Stimulated activated naive CD8-positive, alpha-beta T cell treated with anti-CD3 and anti-CD28 coated beads, Interleukin-15, Interleukin-2, amounts not matched to agents 100 U/mL and 50 U/mL, for 24 hours (primary cell): ENCODE results near the gene LPO.

Source experiments
- ATAC-seq: fragments of 150-1000 bp; cut with Tn5 transposase; one replicate; pipeline ENCODE4 v1.10.0; 2021
- DNase-seq: peaks from one replicate; pipeline ENCODE4 v3.0.0; 2021

LPO gene

GRCh38 chr17:58238147-58238634, at the start of gene LPO:
Gene LPO (plus strand): TSS chr17:58238584. CDS start chr17:58242980, 4,396 bp downstream.
- ATAC-seq (no peak), DNase-seq (no peak)

DNA sequence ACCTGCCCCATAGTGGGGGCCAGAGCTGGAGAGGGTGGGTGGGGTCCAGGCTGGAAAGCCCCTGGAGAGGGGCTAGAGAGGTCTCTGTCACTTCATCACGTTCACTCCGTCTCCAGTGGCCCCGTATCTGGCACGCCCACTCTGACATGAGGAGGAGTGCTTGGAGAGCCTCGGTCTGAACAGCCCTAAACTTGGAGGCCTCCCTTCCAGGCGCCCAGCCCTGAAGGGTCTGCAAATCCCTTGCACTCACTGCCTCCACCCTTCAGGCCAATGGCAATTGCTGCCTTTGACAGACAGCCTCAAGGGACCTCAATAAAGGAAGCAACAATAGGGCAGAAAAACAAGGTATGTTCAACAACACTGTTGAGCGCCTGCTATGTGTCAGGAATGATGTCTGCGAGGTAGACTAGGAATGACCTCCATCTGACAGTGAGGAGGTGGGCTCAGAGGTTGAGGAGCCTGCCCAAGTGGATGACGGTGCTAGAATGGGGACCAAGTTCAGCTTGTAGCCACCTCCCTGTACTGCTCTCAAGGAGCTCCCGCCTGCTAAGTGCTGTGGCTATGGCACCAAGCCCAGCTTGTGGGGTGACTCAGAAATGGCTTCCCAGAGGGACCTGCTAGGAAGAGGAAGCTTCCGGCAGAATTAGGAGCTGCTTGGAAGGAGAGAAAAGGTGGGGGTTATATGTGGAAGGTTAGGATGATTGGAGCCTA, 48.8 kb upstream of the LPO start:
- no peak for DNase-seq
- ATAC-seq, result no peak

DNA sequence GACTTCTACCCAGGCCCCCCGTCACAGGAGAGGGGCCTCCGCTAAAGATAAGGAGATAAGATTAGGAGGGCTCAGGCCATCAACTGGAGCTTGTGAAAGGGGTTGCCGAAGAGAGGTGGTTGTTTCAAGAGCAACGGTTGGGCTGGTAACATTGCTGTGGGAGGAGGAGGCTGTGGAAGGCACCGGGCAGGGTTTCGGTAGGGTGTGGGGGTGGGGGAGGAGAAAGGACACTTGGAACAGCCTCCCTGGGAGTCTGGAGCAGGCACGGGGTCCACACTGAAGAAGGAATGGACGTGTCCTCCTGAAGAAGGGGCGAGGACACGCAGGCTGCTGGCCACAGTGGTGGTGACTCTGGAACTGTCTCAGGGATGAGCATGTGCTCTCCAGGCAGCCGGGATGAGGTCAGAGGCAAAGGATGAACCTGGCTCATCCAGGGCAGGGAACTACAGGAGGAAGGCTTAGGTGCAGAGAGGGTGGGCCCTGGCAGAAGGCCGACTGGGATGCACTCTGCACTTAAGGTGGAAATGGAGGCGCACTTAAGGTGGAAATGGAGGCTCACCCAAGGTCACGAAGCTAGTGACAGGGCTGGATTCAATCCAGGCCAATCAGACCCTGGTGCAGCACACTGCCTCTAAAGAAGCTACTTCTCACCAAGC, 47.0 kb upstream of the LPO start:
- ATAC-seq, result no peak
- DNase-seq, result no peak

DNA sequence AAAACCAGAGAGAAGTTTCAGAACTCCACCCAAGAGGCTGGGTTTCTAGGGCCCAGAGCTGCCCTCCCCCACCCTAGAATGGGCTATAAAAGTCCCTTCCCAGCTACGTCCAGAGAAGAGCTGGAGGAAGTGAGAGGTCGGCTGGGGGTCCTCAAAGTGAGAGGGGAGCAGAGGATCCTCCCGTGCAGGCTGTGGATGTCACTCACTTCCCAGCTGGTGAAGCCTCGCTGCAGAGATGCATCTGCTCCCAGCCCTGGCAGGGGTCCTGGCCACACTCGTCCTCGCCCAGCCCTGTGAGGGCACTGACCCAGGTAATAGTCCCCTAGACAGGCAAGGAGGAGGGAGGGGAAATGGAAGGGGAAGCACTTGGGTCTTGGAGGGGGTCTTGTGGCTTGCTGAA, 45.8 kb upstream of the LPO start, which contains the start of gene EPX:
Gene EPX (plus strand): TSS at position 115 of the 400 bp plus-strand sequence. CDS start 121 bp downstream, at position 236.
- ATAC-seq (no peak), DNase-seq (no peak)

DNA sequence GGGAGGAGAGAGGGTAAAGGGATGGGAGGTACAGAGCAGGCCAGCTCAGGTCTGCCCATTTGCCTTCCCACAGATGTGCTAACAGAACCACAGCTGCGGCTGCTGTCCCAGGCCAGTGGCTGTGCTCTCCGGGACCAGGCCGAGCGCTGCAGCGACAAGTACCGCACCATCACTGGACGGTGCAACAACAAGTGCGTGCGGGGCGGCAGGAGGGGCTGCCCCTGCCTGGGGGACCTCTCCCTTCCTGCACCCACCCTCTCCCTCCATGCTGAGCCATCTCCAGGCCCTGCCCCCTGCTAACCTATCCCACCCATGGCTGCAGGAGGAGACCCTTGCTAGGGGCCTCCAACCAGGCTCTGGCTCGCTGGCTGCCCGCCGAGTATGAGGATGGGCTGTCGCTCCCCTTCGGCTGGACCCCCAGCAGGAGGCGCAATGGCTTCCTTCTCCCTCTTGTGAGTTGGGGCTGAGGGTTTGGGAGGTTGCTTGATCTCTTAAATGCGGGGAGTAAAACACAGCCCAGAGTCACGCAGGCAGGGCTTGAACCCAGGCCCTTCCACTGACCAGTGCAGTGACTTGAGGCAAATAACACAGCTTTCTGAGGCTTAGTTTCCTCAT, 44.6 kb upstream of the LPO start:
- no peak for ATAC-seq
- no peak for DNase-seq

- DNase-seq, result no peak
- ATAC-seq, result no peak
These were observed 42.8 kb upstream of the LPO start for GRCh38 chr17:58195518-58196123.

DNA sequence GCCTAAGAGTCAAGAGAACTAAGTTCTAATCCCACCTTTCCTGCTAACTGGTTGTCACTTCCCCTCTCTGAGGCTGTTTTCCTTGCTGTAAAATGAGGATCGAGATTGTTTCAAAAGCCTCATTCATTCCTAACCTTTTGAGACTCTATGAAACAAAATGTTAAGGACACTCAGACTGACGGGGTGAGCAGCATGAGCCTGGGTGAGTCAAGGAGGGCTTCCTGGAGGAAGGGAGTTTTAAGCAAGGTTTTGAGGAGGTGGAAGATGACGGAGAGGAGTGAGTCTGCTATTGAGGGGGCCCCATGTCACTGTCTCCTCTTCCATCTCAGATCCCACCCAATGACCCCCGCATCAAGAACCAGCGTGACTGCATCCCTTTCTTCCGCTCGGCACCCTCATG, 41.8 kb upstream of the LPO start:
- no peak for DNase-seq
- no peak for ATAC-seq

DNA sequence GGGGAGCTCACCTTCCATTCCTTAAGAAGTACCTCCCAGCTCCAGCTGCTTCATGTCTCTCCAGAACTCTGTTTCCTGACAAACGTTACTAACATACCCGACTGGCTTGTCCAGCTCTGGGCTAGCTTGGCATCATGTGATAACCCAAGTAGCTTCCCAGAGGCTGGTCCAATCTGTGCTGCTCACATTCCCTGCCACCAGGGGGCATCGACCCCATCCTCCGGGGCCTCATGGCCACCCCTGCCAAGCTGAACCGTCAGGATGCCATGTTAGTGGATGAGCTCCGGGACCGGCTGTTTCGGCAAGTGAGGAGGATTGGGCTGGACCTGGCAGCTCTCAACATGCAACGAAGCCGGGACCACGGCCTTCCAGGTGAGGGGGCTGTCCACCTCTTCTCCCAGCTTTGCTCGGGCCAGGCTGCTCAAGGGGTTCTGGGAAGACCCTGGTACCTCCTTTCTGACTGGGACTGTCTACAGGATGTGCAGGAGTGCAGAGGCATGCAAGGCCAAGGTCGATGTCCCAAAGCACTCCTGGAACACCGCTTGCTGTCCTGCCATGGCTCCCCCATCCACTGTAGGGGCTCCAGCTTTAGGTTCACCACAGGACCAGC, 38.3 kb upstream of the LPO start:
- DNase-seq (peak; percentile 73), ATAC-seq (peak; percentile 83)

GRCh38 chr17:58202859-58203258, 35.5 kb upstream of the LPO start:
- DNase-seq (no peak), ATAC-seq (no peak)

GRCh38 chr17:58204796-58205195, 33.6 kb upstream of the LPO start:
- ATAC-seq, result no peak

DNA sequence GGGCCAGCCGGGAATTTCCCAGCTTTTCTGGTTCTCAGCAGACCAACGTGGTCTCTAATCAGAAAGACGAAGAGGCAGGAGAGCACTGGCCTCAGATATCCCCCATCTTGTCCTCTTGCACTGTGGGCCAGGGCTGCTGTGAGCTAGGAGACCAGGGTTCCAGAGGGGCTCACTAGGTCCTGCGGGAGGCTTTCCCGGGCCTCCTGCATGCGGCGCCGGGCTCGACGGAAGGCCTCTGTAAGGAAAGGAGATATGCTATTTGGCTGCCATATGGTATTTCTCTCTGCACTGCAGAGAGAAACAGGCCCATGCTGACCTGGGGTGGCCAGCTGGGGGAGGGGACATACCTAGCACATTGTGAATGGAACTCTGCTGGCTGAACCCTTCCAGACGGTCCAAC, 32.4 kb upstream of the LPO start:
- ATAC-seq, result no peak

More at GRCh38 chr17:58204796-58205195, 33.6 kb upstream of the LPO start:
- no peak for DNase-seq

GRCh38 chr17:58207451-58207850, 30.9 kb upstream of the LPO start:
- ATAC-seq, result no peak

More for the DNA sequence above, 32.4 kb upstream of the LPO start:
- DNase-seq, result no peak

DNA sequence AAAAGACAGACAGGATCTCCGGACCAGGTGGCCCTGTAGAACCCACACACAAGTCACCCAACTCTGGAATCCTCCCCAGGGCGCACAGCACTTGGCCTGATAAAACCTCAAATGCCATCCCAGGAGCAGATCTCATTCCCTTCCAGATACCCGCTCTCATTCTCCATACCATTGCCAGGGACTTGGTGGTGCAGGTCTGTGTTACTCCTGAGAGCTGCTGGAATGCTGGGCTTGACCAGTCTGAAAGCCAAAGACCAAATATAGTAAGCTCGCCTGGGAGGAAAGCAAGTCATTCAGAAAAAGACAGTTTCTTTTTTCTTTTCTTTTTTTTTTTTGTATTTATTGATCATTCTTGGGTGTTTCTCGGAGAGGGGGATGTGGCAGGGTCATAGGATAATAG, 30.0 kb upstream of the LPO start:
- DNase-seq (no peak), ATAC-seq (no peak)

More at GRCh38 chr17:58207451-58207850, 30.9 kb upstream of the LPO start:
- no peak for DNase-seq

GRCh38 chr17:58210922-58211321, 27.5 kb upstream of the LPO start:
- ATAC-seq (no peak), DNase-seq (no peak)

GRCh38 chr17:58215685-58216084, 22.7 kb upstream of the LPO start:
- ATAC-seq, result no peak
- DNase-seq, result no peak

- ATAC-seq (no peak), DNase-seq (no peak)
These were observed 20.6 kb upstream of the LPO start for GRCh38 chr17:58217766-58218165.

DNA sequence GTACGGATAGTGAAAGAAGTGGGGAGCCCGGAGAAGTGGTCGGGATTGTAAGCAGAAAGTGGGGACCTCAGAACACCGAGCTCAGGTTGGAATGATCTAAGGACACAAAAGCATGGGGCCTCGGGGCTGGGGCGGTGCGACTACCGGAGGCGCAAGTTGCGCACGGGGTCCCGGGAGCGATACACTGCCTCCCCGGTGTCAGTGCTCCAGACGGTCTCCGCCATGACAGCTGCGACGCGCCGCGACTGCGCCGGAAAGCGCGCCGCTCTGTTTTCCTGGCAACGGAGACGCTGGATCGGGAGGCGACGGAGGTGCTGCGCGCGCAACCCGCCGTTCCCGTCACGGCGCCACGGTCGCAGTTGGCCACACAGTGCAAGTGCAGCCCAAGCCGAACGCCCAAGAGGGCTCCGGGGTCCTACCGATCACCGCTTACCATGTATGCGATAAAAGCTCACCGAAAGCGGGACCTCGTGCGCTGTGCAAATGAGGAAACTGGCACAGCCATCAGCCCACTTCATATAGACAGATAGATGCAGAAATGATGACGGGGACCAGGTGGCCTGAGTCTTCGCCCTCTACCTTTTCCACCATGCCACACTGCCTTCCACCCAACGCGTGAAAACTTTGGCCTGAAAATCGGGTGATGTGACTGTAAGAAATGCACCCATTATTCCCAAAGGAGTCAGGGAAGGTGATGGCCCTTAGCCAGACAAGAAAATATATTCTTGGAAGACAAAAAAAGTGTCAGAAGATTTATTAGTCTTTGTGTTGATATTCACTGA, 19.2 kb upstream of the LPO start, which contains the start of gene MKS1:
Gene MKS1 (minus strand): TSS at position 249 of the 782 bp plus-strand sequence. CDS start 25 bp downstream, at position 224.
- DNase-seq, result peak; percentile 96
- peak; percentile 99 for ATAC-seq

GRCh38 chr17:58219789-58220183, 18.6 kb upstream of the LPO start:
- ATAC-seq, result no peak
- no peak for DNase-seq

DNA sequence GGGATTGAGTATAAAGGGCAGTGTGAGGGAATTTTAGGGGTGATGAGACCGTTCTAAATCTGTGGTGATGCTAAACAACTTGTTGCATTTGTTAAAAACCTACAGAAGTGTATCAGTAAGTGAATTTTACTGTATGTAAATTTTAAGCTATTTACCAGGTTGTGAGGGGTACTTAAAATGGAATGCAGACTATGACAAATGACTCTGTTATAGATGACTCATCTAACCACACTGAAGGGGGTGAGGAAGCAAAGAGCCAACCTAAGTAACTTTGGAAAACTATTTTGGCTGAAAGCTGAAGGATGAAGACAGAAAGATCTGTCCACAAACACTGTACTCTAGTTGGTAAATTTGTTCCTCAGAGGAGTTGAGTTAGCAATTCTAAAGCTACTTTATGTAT, 14.1 kb upstream of the LPO start:
- ATAC-seq, result peak; percentile 61
- DNase-seq, result no peak

DNA sequence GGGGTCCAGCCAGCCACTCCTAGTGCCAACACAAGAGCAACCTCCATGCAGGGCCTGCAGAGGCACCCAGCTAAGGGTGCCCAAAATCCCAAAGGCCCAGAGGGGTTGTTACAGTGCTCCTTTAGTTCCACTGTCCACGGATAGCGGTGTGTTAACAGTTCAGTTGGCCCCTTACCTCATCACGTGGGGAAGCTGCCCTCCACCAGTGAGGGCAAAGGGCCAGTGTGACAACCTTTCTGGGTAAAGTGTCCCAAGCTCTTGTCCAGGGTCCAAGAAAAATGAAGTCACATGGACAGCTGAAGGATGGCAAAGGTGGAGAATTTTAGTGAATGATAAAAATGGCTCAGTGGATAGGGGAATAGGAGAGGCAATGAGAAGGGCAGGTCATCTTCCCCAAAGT, 10.7 kb upstream of the LPO start:
- DNase-seq, result no peak
- peak; percentile 23 for ATAC-seq

- ATAC-seq, result no peak
These were observed 9.7 kb upstream of the LPO start for GRCh38 chr17:58228679-58229078.

More at GRCh38 chr17:58228679-58229078, 9.7 kb upstream of the LPO start:
- no peak for DNase-seq
